Activated CD8-positive, alpha-beta memory T cell treated with anti-CD3 and anti-CD28 coated beads for 4 hours (primary cell): ENCODE results near the gene MCM9.

ENCODE experiments used
- DNase-seq, 2 donors: peaks; one replicate each; pipeline ENCODE4 v3.0.0-alpha.2; 2020; ENCODE audit warnings: low read depth in 2 of 2

The MCM9 gene

DNA sequence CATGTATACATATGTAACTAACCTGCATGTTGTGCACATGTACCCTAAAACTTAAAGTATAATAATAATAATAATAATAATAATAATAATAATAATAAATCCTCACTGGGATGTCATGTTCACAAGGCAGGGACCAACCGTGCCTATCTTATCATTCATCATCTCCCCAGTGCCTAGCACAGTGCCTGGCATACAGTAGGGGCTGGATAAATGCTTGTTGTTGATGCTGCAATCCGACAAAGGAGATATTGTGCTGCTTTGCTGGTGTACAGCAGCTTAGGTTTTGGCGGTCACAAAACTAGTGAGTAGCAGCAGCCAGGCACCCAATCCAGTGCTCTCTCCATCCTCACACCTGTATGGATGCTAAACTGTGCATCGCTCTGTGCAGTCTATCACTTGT, 135.1 kb downstream of the MCM9 start:
- DNase-seq: no peak

DNA sequence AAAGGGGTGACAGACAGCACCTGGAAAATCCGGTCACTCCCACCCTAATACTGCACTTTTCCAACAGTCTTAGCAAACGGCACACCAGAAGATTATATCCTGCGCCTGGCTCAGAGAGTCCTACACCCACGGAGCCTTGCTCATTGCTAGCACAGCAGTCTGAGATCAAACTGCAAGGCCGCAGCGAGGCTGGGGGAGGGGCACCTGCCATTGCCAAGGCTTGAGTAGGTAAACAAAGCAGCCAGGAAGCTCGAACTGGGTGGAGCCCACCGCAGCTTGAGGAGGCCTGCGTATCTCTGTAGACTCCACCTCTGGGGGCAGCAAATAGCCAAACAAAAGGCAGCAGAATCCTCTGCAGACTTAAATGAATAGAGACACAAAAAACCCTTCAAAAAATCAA, 138.4 kb downstream of the MCM9 start:
- DNase-seq: peak; percentile 18 to 36

DNA sequence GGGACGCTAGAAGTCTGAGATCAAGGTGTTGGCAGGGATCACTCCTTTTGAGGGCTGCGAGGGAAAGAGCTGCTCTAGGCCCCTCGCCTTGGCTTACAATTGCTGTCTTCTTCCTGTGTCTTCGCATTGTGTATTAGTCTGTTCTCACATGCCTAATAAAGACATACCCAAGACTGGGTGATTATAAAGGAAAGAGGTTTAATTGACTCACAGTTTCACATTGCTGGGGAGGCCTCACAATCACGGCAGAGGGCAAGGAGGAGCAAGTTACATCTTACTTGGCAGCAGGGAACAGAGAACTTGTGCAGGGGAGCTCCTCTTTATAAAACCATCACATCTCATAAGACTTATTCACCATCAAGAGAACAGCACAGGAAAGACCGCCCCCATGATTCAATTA, 143.5 kb downstream of the MCM9 start:
- DNase-seq: no peak

DNA sequence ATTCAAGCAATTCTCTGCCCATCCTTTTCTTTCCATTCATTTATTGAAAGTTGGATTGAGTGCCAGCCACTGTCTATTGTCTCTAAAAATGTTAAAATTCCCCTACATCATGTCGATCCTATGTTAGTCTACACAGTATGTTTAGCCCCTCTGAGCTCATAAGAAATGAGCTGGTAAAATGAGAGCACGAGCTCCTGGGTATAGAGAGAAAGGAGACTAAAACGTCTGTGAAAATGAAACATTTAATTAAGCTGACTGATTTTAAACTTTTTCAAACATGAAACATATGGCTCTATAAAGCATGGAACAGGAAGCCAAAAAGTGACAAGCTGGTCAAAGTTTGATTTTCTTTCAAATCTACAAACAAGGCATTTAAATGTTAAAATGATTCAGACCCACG, 145.0 kb downstream of the MCM9 start:
- DNase-seq: no peak

DNA sequence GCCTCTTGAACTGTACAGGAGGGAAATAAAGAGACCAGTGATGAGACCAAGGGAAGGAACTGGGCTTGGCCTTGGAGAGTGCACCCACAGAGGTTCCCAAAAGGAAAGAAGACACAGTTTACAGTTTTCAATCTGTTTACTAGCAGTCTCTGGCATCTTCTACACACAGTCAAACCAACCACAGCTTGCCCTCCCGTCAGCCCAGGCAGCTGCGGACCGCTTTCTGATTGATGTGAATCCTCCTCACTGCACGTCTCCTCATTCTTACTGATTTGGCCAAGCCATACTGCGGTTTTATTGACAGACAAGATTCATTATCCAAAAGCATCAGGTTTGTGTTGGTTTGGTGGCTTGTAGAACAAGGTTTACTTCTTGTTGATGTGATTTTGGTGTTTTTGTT, 145.5 kb downstream of the MCM9 start:
- DNase-seq: no peak

DNA sequence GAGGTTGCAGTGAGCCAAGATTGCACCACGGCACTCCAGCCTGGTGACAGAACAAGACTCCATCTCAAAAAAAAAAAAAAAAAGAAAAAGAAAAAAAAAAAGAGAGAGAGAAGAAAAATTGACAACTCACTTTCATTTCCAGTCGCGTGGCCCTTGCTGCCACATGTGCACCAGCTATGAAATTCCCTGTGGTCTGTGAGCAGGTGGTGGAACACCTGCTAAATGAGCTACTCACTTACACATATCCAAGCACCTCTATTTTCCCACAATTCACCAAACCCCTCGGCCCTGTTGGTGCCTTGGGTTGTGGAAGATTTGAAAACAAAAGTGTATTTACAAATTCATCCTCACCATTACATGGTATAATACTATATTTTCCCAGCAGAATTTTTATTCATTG, 146.3 kb downstream of the MCM9 start:
- no peak for DNase-seq

DNA sequence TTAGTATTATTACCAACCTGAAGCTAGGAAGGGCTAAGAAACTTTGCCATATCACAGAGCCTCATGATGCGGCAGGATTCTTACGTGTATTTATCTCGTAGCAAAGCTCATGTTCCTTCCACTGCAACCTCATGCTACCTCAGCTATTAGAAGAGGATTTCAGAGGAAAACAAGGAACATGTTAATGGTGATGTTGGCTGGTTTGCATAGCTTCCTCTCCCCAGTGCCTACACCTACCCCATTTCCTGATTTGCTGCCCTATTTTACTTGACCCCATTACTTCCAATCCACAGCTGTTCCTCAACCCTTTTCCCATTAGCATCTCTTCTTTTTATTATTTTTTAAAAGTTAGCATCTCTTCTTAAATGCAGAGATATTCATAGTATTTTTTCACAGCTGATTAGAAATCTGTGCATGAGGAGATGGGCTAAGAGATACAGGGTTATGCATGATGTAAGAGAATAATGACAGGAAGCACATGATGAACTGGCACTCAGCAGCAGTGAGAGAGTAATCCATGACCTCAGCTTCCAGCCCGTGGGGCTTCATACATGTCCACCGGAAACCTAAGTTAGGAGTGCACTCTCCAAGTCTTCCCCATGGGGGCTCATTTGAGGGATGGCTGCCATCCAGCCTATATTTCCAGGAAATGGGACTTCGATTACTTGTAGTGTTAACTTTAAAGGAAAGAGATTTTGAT, 147.1 kb downstream of the MCM9 start:
- no peak for DNase-seq

DNA sequence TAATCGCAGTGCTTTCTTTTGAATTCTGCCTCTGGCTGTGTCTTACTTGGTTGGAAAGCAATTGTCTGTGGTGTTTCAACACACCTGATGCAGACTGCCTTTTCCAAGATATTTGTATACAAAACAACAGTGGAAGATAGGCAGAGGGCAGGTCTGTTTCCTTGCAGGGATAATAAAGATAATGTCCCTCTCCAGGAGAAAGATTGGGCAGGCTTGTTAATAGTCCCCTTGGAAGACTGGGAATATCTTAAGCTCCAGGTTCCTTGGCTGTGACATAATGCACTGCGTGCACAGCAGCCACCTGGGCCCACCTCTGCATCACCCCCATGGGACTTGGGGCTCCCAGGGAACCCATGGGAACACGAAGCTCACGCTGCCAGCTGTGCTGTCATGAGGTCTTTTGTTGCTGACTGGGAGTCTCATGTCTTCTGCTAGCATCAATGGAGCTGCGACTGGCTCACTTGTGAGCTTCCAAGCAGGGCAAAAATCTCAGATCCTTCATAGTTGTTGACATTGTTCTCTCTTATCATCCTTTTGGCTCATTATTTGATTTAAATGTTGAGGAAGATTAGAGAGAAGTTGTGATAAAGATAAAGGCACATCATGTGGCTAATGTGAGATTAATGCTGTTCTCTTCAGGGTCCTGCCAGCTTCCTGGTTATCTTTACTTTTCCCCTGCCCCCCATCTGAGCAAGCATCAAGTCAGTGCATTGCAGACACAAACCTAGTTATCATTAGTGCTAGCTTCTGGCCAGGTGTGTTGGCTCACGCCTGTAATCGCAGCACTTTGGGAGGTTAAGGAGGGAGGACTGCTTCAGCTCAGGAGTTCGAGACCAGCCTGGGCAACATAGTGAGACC, 148.1 kb downstream of the MCM9 start:
- no peak for DNase-seq

DNA sequence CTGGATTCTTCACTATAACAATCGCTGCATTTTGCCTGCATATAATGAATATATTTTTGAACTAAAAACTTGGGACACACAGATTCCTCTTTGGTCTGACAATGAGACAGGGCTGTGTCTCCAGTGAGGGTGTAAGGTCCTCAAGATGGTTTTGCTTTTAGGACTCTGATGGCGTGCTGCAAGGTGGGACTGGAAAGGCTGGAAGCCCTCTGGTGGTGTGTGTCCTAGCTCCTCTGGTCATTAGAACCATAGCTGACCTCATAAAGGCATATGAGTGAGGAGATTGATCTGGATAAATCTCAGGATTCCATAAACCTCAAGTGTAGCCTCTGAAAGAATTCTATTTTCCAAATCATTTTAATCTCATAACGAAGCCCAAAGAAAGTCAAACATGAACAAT, 149.4 kb downstream of the MCM9 start:
- no peak for DNase-seq

DNA sequence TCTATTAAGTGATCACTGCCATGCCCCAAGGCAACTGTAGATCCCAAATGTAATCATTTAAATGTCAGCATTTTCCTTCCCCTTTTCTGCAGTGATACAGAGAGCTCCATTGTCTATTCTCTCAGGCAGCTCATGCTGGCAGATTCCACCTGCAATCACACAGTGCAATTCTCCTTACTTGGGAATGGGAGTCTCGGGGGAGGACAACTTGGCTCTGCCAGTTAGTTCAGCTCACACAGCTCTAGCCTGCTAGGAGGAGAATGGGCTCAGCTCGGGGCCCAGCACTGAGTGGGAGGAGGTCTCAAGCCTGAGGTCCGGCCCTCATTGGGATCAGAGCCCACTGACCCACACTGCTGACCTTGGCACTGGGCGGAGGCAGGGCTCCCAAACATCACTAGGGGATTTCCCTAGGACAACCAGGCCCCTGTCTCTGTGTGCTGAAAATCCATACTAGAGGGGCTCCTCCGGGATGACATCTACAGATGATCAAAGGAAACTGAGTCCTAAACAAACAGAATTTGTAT, 150.3 kb downstream of the MCM9 start:
- DNase-seq: no peak

DNA sequence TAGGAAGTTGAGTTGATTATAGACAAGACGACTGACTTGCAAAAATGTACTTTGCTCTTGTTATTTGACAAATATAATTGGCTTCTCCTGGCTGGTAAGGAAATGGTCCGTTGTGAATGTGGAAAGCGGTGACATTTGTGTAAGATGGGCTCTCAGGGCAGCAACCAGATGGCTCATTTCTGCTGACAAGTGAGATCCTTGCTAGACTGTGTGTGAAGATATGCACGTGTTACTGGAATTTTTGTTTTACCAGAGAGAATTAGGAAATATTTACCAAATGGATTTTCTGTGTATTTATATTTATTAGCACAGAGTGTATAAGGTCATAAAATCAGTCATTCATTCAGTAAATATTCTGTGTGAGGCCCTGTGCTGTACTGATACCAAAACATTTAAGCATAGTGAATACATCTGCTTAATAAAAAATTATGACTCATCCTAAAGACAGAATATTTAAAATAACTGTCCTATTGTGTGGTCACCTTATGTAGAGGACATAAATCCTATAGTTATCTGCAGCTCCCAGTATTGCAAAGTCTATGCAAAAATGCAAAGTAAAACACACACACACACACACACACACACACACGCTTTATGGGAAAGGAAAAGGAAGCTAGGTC, 150.9 kb downstream of the MCM9 start:
- DNase-seq: no peak

DNA sequence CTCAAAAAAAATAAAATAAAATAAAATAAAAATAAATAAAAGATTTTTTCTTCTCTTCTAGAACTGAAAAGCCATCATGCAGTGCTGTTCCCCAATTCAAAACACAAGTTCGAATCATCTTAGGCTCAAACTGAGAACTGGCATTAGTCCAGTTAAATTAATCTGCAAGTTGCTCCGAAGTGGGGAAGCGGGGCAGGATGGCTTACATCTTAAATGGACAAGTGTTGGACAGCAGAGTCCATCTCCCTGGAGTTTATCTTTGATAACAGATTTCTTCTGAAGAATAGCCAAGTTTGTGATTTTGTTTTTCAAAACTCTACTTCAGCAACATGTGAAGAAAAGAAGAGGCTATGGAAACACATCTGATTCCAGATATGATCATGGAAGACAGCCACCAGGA, 152.3 kb downstream of the MCM9 start:
- DNase-seq: no peak

DNA sequence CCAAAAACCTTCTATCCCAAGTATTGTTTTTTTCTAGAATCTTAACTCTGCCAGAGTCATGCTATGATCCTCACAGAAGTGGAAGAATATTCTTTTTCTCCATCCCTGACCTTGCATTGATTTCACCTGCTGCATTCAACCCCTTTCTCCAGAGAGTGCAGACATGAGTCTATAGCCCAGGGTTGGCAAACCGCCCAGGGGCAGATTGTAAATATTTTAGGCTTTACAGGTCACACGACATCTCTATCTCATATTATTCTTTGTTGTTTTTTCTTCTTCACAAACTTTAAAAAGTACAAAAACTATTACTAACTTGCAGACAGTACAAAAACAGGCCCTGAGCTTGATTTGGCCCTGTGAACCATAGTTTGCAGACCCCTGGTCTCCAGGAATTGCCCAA, 153.1 kb downstream of the MCM9 start:
- DNase-seq: no peak

DNA sequence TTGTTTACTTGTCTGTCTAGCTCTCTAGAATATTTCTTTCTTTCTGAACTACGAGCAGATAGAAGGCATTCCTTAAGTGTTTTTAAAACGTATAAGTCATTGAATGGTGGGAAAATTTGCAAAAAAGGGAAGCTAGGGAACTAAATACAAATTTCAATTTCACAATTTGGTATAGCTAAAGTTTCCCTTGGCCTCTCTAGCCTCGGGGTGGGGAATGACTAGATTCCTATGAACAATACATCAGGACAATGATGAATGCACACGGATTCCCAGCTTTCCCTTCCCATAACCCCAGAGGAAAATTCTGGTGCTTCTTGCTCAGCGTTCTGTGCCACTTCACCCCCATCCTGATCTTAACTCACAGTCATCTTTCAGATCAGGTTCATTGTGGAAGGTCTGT, 154.3 kb downstream of the MCM9 start:
- no peak for DNase-seq

DNA sequence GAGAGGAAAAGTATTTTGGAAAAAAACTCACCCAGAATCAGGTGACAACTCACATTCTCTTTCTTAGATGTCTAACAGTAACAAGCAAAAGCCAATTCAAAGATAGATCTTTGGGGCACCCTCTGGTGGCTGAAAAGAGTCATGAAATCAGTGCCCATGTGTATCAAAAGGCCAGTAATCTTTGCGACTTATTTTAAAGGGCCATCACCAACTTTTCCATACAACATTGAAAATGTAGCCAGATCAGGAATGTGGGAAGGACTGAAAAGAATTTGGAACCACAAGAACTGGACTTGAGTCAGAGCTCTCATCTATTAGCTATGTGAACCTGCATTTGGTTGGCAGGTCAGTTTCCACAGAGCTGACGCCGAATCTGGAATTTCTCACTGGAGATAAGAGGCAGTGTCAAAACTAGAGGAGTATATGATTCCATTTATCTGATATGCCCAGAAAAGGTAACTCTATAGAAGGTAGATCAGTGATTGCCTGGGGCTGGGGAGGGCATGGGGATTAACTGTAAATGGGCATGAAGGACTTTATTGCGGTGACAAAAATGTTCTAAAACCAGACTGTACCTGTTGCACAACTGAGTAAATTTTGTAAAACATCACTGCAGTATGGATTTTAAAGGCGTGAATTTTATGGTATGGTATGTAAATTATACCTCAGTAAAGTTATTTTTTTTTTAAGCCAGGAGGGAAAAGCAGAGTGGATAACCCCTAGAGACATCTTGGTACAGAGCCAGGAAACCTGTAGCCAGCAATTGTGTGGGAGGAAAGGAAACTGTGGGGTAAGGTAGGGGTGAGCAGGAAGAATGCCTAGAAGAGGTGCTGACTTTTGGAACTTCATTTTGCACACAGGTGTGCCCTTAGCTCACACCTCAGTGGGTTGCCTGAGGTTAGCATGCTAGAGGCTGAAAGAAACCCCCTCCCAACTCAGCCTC, 158.1 kb downstream of the MCM9 start:
- DNase-seq: peak; percentile 30 to 47

DNA sequence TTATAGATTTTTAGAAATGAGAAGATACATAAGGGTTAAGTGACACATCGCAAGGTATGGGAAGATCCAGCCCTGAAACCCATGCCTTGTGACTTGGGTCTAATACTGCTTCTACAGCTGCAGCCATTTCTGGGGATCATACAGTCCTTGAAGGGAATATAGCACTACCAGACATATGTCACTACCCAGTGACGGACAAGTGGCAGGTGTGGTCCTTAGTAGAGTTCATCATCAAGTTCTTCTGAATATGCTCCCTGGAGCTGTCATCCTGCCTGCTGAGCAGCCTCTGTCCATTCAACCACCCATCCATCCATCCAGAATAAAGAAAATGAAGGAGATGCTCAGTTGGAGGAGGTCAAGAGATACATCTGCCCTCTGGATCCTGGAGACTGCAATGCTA, 159.6 kb downstream of the MCM9 start:
- no peak for DNase-seq

DNA sequence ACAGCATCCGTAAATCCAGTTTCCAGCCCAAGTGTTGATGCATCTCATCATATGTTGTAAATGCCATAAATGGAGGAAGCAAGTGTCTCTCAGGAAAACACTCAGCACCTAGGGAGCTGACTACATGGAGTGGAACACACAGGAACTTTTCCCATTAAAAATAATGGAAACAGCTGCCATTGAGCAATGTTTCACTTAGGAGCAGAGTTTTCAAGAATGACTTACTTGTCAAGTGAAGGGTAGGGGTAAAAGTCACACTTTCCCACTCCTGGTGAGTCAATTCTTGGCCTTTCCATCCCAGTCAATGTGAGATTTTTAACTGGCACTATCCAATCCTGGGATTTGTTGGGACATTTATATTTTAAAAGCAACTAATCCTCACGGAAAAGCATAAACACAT, 160.4 kb downstream of the MCM9 start:
- DNase-seq: no peak

DNA sequence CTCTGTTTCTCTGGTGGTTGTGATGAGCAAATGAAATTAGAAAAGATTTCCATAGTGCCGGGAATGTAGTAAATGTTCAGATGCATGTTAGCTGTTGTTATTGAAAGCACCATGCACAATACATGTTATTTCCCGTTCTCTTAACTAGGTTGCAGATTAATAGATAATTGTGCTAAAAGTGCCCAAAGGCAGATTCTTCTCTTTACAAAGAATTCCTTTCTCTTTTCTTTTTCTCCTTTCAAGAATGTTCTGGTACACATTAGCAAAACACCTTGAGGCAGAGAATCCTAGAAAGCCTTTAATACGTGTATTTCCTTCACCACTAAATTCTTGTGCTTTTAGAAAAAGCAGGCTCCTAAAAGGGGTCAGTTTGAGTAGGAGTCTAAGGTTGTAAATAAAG, 162.1 kb downstream of the MCM9 start:
- DNase-seq: no peak

DNA sequence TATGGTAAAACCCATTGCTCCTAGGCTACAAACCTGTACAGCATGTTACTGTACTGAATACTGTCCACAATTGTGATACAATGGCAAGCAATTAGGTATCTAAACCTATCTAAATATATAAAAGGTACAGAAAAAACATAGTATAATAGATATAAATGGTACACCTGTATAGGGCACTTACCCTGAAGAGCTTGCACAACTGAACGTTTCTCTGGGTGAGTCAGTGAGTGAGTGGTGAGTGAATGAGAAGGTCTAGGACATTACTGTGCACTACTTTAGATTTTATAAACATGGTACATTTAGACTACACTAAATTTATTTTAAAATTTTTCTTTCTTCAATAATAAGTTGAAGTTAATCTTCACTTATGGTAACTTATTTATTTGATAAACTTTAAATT, 163.7 kb downstream of the MCM9 start:
- no peak for DNase-seq

DNA sequence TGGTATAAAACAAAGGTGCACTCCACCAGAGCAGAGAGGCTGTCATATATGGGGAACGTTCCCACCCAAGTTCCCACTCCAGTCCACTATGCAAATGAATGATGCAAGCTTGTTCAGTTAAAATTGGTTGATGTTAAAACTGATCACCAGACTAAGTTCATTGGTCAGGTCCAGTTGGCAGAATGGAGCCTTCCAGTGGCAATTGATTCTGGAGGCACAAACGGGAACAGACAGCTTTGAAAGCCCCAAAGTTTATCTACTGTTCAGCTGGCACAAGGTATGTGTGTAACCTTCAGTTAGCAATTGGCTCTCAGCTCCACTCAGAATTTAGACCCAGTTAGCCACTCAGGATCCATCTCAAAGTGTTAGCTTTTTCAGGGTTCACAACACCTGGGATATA, 164.1 kb downstream of the MCM9 start:
- no peak for DNase-seq

DNA sequence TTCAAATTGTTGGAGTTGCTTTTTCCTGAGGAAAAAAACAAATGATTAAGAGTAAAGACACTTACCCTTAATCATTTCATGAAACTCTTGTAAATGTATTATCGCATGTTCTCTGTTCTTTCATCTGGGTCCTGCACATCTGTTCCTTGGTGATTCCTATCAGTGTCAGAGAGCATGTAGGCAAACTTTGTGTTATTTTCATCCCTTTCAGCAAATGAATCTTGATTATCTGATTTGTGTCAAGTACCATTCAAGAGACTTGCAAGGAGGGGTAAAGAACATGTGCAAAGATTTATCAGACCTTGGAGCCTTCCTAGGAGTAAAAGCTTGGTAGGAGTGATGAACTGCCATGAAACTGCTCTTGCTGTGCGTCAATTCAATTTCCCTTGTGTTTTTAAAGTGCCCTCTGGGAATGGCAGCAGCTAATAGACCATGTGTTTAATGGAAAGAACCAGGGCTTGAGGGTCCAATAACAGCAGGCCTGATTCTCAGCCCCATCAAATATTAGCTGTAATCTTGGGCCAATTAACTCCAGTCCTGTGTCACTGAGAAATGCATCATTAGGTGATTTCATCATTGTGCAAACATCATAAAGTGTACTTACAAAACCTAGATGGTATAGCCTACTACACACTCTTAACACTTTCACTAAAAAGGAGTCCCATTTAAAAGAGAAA, 164.7 kb downstream of the MCM9 start:
- DNase-seq: no peak
